HG03354 (cell line): ENCODE data around the gene NKX3-2.
A peak's percentile ranks its signal among the peaks of the same experiment; 100 is the strongest.
"Not testable (repeated sequence)": the region's sequence is repeated elsewhere in the genome, so short reads cannot be mapped to it uniquely, and the experiment has no call there.

ENCODE experiments used
- ATAC-seq: cut with Tn5 transposase; IDR thresholded peaks from one replicate; pipeline ENCODE4 v1.9.1; 2021; ENCODE audit warnings: mild to moderate bottlenecking; ENCODE audit not compliant: unreplicated experiment, poor library complexity, severe bottlenecking

Gene NKX3-2

GRCh38 chr4:13543839-13544605, at the start of gene NKX3-2:
TSS of gene NKX3-2 (minus strand) at chr4:13544508. CDS start at chr4:13544414, 94 bp downstream.
- ATAC-seq = no peak

- no peak for ATAC-seq
Measured at GRCh38 chr4:13592220-13592619, 47.9 kb upstream of the NKX3-2 start.

GRCh38 chr4:13590766-13591165, 46.5 kb upstream of the NKX3-2 start:
- no peak for ATAC-seq

GRCh38 chr4:13588954-13589353, 44.6 kb upstream of the NKX3-2 start:
- ATAC-seq = no peak

- no peak for ATAC-seq
Measured at GRCh38 chr4:13584481-13584880, 40.2 kb upstream of the NKX3-2 start.

GRCh38 chr4:13580036-13580435, 35.7 kb upstream of the NKX3-2 start:
- ATAC-seq = no peak

GRCh38 chr4:13577660-13578059, 33.4 kb upstream of the NKX3-2 start:
- no peak for ATAC-seq

- ATAC-seq = no peak
Measured at GRCh38 chr4:13570916-13571315, 26.6 kb upstream of the NKX3-2 start.

GRCh38 chr4:13567125-13567524, 22.8 kb upstream of the NKX3-2 start:
- ATAC-seq = no peak

GRCh38 chr4:13562876-13563275, 18.6 kb upstream of the NKX3-2 start:
- ATAC-seq = no peak

- ATAC-seq = no peak
Measured at GRCh38 chr4:13561673-13562072, 17.4 kb upstream of the NKX3-2 start.

GRCh38 chr4:13560111-13560510, 15.8 kb upstream of the NKX3-2 start:
- ATAC-seq = not testable (repeated sequence)

GRCh38 chr4:13559413-13559812, 15.1 kb upstream of the NKX3-2 start:
- no peak for ATAC-seq

GRCh38 chr4:13558881-13559280, 14.6 kb upstream of the NKX3-2 start:
- no peak for ATAC-seq

GRCh38 chr4:13555325-13555724, 11.0 kb upstream of the NKX3-2 start:
- no peak for ATAC-seq

- no peak for ATAC-seq
Measured at GRCh38 chr4:13553081-13553480, 8.8 kb upstream of the NKX3-2 start.

- peak; percentile 78 for ATAC-seq
Measured at GRCh38 chr4:13548984-13549546, 4.8 kb upstream of the NKX3-2 start.

GRCh38 chr4:13548059-13548983, 4.0 kb upstream of the NKX3-2 start:
- ATAC-seq = no peak

- ATAC-seq = no peak
Measured at GRCh38 chr4:13547485-13548041, 3.3 kb upstream of the NKX3-2 start.

- ATAC-seq = no peak
Measured at GRCh38 chr4:13546941-13547484, 2.7 kb upstream of the NKX3-2 start.
